HG03135 (cell line): ENCODE measurements around the gene MINDY3.
"Not testable (repeated sequence)": the region's sequence is repeated elsewhere in the genome, so short reads cannot be mapped to it uniquely, and the experiment has no call there.

ENCODE experiments used
- ATAC-seq: cut with Tn5 transposase; IDR thresholded peaks from one replicate; pipeline ENCODE4 v1.9.1; 2021; ENCODE audit warnings: mild to moderate bottlenecking, moderate library complexity; ENCODE audit not compliant: unreplicated experiment

Gene MINDY3

DNA sequence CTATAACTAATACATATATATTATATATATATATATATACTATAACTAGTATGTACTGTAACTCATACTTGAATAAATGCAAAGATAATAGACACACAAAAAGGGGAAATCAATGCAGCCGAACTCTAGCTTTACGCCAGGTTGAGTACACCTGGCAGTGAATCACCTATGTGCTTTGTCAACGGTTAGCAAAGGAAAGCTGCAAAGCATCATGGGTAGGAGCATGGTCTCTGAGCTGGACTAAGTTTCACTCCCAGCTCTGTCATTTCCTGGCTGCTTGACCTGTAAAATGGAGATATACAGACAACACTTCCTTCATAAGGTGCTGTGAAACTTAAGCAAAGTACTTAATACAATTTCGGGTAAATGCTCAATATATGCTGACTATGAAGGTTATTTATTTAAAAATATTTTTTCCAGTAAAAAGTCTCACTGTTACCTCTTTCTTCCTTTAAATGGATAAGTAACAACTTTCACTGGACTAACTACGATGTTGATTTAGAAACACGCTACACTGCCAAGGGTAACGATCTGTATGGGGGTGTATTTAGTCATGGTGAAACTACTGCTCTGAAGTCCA lies 78.8 kb downstream of the MINDY3 start:
- ATAC-seq: no peak

DNA sequence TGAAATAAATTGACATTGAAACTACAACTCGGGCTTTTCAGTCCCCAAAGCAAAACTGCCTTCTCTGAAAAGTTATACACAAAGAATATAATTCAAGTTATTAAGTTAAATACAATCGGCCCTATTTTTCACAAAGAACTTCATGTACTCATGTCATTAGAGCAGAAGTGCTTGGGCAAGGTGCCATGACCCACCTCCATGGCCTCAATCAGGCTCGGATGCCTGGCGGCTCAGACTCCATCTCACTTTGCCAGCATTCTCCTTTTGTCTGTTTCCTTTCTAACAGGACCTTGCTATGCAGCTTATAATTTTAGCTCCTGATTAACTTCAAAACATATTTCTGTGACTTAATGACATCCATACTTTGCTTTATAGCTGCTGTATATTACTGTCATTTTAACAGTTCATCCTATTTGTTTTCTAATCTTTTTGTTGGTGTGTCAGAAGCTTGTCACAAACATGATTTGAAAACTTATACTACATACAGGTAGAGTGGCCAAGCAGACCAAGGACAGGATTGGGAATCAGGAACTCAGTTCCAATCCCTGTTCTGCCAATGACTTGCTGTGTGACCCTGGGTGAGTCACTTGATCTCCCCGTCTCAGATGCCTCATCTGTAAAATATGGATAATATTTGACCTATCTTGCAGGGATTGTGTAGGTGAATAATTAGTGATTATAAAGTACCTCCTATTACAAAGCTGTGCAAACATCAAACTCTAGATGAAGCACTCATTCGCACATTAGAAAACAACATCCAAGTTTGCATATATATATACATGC lies 79.8 kb downstream of the MINDY3 start:
- ATAC-seq: no peak

DNA sequence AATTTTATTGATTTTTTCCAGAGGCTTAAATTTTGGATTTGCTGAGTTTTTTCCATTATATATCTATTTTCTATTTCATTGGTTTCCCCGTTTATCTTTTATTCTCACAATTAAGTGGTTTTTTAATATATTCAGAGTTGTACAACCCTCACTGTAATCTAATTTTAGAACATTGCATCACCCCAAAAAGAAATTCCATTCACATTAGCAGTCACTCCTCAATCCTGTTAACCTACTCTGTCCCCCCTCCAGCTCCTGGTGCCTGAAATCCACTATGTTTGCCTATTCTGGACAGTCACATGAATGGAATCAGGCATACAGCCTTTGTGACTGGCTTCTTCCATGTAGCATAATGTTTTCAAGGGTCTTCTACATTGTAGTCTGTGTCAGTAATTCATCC lies 84.8 kb downstream of the MINDY3 start:
- no peak for ATAC-seq

DNA sequence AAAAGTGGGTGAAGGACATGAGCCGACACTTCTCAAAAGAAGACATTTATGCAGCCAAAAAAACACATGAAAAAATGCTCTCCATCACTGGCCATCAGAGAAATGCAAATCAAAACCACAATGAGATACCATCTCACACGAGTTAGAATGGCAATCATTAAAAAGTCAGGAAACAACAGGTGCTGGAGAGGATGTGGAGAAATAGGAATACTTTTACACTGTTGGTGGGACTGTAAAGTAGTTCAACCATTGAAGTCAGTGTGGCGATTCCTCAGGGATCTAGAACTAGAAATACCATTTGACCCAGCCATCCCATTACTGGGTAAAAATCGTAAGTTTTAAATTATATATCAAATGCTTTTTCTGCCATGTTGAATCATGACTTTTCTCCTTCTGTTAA lies 85.8 kb downstream of the MINDY3 start:
- ATAC-seq: not testable (repeated sequence)

DNA sequence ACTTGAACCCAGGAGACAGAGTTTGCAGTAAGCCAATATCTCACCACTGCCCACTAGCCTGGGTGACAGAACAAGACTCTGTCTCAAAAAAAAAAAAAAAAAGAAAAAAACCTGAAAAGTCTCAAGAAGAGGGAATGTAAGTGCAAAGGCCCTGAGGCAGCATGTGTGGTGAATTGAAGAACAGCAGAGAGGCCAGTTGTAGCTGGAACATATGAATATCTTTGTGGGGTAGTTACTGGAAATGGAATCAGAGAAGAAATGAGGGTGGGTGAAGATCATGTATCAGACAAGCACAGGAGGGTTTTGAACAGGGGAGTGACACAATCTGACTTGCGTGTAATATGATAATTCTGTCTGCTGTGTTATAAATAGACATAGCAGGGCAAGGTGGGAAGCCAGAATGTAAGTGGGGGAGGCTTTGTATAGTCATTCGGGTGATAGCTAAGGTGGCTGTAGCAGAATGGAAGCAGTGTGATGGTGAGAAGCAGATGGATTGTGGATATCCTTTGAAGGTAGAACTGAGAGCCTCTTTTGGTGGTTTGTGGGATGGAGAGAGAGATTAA lies 95.3 kb downstream of the MINDY3 start:
- no peak for ATAC-seq

DNA sequence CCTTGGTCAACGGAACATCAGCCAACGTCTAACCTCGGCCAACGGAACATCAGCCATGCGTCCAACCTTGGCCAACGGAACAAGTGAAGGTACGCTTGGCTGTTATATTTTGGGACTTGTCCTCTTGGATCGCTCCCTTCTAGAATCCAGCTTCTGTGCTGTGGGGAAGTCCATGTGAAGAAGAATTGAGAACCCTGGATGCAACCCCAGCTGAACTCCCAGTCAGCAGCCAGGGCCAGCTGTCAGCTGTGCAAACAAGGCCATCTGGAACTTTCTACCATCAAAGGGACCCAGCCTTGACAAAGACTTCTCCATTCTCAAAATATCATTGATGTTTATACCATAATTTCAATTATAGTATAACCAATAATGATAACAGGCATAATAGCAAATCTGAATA lies 97.3 kb downstream of the MINDY3 start:
- ATAC-seq: no peak

DNA sequence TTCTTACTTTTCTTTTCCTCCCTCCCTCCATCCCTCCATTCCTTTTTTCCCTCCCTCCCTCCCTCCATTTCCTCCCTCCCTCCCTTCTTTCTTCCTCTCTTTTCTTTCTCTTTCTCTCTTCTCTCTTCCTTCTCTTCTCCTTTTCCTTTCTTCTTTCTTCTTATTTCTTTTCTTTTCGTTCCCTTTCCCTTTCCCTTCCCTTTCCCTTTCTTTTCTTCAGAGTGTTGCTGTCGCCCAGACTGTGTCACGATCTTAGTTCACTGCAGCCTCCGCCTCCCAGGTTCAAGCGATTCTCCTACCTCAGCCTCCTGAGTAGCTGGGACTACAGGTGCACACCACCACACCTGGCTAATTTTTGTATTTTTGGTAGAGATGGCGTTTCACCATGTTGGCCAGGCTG lies 98.1 kb downstream of the MINDY3 start:
- not testable (repeated sequence) for ATAC-seq

DNA sequence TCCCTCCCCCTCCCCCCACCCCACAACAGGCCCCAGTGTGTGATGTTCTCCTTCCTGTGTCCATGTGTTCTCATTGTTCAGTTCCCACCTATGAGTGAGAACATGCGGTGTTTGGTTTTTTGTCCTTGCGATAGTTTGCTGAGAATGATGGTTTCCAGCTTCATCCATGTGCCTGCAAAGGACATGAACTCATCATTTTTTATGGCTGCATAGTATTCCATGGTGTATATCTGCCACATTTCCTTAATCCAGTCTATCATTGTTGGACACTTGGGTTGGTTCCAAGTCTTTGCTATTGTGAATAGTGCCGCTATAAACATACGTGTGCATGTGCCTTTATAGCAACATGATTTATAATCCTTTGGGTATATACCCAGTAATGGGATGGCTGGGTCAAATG lies 99.1 kb downstream of the MINDY3 start:
- not testable (repeated sequence) for ATAC-seq

DNA sequence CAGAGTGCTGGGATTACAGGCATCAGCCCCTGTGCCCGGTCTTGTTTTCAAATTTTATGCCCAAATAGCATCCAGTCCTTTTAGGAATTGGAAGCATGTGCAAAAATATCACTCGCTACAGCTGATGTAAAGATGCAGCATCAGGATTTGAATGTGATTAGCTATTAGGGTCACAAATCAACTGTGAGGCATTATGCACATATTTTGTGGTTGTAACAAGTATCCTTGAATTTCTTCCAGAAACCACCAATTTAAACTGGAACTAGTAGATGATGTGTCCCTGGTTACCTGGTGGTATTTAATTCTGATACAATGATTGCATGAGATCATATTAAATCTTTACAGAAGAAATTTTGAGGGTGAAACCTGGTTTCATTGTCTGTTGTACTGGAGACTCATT lies 99.6 kb downstream of the MINDY3 start:
- no peak for ATAC-seq

DNA sequence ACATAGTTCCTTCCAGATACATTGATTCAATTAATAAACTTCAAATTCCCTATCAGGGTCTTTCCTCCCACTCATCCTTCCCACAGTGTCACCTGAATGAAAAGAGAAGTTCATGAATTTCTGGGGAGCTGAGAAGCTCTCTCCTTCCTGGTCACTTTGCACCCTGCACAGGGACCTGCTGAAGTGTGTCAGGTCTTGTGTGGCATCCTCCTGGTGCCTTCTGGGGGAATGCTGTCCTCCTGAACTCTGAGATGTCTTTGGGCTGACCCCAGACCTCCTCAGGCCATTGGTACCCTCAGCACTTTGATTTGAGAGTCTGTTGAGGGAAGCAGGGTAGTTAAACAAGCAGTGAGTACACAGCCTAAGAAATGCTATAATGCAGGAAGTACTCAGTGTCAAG lies 101.0 kb downstream of the MINDY3 start:
- ATAC-seq: no peak

DNA sequence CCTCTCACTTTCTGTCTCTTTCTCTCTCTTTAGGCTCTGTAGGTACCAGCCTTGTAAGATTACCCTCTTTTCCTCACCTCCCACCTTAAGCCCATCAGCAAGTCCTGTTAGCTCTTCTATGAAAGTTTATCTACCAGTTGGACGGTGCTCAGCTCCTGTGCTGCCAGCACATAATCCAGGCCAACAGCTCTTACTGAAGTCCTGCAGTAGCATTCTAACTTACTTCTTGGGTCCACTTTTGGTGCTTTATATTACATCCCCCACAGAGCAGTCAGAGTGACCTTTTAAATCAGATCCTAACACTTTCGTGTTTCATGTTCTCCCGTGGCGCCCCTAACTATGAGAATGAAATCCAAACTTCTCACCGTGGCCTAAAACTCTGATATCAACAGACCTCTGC lies 101.7 kb downstream of the MINDY3 start:
- no peak for ATAC-seq

DNA sequence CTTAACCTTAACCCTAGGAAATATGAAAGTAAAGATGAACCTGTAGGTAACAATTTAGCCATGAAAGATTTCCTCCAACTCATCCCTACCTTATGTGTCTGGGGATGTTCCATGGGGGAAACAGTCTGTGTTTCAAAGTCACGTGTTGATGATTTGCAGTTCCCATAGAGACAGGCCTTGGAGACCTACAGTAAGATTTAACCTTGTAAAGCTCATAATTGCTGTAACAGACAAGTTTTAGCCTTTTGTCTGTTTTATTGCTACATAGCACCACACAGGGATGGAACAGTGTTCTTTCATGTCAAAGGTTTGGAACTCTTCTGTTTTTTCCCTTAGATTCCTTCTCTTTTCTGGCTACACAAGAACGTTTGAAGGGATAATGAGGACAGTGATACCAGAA lies 105.4 kb downstream of the MINDY3 start:
- no peak for ATAC-seq

DNA sequence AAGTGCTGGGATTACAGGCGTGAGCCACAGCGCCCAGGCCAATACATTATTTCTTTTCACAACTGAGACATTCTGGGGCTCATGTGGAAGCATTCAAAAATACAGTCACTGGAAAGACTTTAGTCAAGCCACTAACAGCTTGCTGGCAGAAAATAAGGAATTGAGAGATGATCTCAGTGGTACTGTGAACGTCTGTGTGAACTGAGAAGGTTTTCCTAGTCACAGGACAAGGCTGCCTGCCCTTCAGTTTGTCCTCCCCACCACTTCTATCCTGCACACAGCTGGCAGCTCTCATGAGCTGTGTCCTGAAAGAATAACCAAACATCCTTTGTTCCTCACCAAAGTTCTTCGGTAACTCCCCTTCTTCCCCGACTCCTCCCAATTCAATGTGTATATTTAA lies 109.3 kb downstream of the MINDY3 start:
- ATAC-seq: no peak

DNA sequence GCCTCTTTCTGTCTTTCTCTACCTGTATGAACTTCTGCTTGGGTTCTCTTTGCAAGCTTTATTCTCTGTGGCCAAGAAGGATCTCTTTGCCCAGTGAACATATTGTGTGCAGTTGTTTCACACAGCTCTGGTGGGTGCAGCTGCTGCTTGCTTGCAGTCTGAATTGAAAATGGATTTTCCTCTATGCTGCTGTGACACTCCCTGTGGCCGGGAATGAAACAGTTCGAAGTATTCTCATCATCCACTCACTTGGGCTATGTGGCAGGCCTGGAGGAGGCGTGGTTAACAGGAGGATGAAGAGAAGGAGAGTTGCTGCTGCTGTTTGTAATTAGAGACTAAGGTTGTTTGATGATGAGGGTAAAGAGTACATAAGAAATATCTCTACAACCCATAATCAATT lies 112.2 kb downstream of the MINDY3 start:
- no peak for ATAC-seq

DNA sequence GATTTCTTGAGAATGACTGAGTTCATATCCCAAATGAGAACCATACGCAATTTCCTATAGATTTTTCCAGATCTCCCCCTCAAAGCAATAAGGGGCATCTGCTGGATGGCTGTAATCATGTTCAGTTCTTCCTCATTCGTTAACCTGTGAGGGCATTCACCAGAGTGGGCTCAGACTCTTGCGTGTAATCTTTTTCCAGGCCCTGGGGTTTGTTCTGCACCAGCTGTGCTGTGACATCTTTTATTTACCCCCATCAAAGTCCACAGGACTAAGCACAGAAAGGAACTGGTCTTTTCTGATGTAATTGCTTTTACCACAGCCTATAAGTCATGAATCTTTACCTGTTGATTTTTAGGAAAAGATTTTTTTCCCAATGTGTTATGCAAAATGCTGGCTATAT lies 112.7 kb downstream of the MINDY3 start:
- no peak for ATAC-seq

DNA sequence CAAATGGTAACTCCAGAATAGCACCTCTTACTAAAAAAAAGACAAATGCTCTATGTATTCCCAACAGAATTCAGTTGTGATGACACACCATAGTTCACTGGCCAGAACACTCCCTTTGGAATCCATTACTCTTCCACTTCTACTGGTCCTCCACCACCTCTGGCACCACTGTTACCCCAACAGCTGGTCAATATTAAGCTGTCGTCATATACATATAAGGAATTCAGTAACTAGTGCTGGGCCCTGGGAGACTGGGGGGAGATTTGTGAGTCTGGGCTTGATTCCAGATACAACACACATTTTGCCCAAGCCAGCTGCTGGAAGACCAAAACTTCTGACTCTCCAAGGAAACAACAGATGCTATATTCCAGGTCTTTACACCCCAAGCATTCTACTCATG lies 114.6 kb downstream of the MINDY3 start:
- no peak for ATAC-seq

DNA sequence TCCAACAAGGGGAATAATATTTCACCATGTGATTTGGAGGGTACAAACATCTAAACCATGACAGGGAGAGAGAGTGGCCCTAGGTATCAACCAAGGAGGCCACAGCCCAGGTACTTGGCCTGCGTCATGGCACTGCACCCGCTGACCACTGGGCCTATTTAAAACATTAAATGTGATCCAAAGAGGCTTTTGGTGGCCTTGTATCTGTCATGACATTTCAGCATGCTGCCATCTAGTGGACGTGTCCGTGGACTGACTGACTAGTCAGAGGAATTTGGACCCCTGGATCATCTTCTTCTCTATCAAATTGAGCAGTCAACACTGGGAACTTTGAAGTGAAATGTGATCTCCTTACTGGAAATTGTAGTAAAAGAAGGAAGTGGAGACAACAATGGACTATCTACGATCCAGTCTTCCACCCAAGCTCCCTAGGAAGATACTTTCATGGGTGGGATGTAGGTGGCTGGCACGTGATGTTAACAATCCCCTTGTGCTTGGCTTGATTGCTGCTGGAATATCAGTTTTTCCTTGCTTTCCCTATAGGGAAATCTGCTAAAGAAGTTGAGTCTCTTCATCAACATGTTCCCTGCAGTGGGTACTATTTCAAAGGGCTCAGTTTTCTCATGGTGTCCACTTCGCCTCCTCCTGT lies 116.0 kb downstream of the MINDY3 start:
- no peak for ATAC-seq

DNA sequence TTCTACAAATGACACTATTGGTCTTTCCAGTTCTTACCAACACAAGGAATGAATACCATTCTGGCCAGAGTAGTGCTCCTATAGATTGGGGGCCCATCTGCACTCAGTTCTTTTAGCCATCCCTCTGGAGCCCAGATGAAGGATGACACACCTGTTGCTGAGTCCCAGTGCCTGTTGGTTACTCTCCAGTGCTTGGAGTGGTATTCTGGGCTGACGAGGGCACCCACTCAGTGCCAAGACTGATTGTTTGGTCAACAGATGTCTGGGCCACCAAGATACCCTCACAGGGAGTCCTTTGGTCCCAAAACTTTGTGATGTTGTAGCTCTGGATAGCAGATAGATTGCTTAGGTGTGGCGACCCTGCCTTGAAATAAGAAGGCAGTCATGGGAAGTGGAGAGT lies 116.9 kb downstream of the MINDY3 start:
- no peak for ATAC-seq

DNA sequence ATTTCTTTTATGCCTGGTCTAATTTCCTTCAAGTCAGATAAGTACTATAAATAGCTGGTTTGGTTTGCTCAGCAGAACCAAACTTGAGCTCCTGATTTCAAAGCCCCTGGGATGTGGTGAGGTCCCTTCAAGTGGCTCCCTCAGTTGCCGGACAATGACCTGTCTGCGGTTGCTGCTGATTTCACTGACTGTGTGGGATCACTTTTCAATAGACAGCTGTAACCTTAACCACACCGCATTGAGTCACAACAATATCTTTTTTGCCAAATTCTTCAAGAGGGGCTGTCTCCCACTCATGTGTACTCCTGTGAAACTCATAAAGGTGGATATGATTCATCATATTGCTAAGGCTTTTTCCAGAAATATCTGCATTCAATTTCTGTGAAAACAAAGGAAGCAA lies 117.5 kb downstream of the MINDY3 start:
- no peak for ATAC-seq

DNA sequence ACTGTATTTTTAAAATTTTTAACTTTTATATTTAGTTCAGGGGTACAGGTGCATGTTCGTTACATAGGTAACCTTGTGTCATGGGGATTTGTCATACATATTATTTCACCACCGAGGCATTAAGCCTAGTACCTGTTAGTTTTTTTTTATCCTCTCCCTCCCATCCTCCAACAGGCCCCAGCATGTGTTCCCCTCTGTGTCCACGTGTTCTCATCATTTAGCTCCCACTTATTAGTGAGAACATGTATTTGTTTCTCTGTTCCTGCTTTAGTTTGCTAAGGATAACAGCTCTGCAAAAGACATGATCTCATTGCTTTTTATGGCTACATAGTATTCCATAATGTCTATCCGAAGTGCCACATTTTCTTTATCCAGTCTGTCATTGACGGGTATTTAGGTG lies 118.2 kb downstream of the MINDY3 start:
- ATAC-seq: no peak

DNA sequence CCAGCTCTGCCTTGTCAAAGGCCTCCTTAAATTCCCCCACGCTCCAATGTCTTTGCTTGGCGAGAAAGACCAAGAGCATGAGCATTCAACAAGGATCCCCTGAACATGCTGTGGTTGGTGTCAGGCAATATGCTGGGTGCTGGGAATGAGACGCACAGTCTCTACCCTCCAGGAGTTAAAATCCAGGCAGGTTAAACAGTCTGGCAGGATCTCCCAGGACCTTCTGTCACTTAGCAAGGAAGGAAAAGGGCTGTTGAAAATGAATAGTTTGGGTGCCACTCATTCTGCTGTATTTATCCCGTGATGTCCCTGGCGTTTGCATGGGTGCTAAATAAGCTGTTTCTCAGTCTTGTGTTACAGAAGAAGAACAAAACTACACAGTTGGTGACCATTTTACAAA lies 118.7 kb downstream of the MINDY3 start:
- no peak for ATAC-seq

DNA sequence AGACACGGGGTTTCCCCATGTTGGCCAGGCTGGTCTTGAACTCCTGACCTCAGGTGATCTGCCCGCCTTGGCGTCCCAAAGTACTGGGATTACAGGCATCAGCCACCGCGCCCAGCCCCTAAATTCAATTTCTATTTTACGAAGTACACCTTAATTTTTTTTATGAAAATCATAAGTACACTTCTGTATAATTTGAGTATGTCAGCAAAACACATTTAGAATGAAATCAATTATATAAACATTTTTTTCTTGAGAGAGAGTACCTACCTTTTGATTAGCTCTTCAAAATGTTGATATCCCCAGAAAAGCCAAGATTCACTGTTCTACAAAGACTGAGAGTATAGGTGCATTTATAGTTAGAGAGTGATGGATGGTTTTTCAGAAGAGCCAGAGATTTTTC lies 120.0 kb downstream of the MINDY3 start:
- ATAC-seq: no peak
